NB4 (cell line): ENCODE data around the gene TACC2.

ENCODE experiments used
- MYC ChIP-seq: IDR thresholded peaks from 2 replicates; pipeline ENCODE4 v1.6.1; 2011; ENCODE audit warnings: low read depth, low read length
- POLR2A ChIP-seq: IDR thresholded peaks from 2 replicates; pipeline ENCODE4 v1.6.1; 2011; ENCODE audit warnings: mild to moderate bottlenecking; ENCODE audit not compliant: insufficient read length; ENCODE audit errors: extremely low read depth
- TF ChIP-seq, protein P1 (sequence below): IDR thresholded peaks from one replicate; pipeline ENCODE4 v1.5.1; 2012; ENCODE audit warnings: low read depth, low read length
- TF ChIP-seq, protein P2 (sequence below): IDR thresholded peaks from 2 replicates; pipeline ENCODE4 v1.6.1; 2011; ENCODE audit warnings: low read depth, low read length

DNA sequence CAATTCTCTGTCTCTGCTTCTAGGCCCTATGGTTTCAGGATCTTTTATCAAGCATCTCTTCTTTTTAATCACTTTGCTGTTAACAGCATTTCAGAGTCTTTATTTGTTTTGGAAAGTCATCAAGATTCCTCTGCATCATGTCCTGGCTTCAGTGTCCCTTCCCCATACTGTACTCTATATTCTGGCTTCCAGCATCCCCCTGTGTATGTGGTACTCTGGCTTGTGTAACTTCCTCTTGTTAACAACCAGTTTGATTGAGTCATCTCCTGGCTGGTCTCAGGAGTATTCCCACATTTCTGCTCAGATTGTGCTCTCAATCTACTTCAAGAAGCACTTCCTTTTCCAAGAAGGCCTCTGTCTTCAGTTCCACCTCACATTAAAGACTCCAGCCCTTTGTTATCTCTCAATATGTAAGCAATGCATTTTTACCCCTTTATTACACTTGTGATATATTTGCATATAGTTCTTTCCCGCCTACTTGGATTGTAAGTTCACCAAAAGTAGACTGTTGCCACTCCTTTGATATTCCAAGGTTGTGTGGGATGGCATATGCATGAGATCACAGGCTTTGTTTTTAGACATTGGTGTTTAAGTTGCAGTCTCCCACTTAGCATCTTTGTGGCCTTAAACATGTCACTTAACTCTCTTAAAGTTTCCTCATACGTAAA is 46.1 kb upstream of the TACC2 start:
- TF ChIP-seq POLR2A (no peak), MYC (no peak)
- TF ChIP-seq, protein P1, sequence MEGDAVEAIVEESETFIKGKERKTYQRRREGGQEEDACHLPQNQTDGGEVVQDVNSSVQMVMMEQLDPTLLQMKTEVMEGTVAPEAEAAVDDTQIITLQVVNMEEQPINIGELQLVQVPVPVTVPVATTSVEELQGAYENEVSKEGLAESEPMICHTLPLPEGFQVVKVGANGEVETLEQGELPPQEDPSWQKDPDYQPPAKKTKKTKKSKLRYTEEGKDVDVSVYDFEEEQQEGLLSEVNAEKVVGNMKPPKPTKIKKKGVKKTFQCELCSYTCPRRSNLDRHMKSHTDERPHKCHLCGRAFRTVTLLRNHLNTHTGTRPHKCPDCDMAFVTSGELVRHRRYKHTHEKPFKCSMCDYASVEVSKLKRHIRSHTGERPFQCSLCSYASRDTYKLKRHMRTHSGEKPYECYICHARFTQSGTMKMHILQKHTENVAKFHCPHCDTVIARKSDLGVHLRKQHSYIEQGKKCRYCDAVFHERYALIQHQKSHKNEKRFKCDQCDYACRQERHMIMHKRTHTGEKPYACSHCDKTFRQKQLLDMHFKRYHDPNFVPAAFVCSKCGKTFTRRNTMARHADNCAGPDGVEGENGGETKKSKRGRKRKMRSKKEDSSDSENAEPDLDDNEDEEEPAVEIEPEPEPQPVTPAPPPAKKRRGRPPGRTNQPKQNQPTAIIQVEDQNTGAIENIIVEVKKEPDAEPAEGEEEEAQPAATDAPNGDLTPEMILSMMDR, result no peak
- TF ChIP-seq, protein P2, sequence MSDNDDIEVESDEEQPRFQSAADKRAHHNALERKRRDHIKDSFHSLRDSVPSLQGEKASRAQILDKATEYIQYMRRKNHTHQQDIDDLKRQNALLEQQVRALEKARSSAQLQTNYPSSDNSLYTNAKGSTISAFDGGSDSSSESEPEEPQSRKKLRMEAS, result no peak
